HG02798 (cell line): ENCODE measurements around the gene FANCD2.
"Not testable (repeated sequence)": the region's sequence is repeated elsewhere in the genome, so short reads cannot be mapped to it uniquely, and the experiment has no call there.

ENCODE experiments used
- ATAC-seq: cut with Tn5 transposase; IDR thresholded peaks from one replicate; pipeline ENCODE4 v1.9.1; 2021; ENCODE audit warnings: mild to moderate bottlenecking; ENCODE audit not compliant: unreplicated experiment, poor library complexity

The FANCD2 gene

DNA sequence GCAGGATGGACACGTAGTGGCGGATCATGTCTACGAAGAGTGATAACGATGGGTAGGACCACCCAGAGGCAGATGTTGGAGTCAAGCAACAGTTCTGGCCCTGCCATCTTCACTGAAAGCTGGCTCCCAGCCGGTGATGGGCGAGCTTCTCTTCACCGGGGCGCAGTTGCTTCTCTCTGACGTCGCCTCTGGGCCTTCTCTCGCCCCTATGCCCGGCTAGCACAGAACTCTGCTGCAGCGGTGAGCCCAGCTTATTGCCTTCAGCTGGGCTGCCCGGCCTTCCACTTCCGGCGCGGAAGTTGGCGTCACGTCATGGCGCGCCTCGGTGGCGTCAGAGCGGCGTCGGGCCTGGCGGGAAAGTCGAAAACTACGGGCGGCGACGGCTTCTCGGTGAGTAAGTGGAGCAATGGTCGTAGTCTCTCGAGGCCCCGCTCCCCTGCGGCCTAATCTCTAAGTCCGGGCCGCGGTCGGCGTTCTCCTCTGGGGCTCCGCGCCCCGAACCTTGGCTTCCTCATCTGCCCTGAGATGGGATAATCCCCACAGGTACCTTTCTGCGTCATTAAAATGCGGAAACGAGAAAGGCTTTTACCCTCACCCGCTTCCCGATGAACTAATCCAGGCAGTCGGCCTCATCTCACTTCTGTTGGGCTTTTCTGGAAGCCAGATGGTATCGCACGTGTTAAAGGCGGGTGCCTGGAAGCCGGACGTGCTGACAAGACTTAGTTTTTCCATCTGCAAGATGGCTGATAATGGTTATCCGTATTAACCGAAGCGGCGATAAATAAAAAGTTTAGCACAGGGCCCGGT, at the start of gene FANCD2:
TSS of gene FANCD2 (plus strand) at position 354 of the 807 bp plus-strand sequence. CDS start 2,221 bp downstream, outside the sequence.
- ATAC-seq: peak; percentile 94

DNA sequence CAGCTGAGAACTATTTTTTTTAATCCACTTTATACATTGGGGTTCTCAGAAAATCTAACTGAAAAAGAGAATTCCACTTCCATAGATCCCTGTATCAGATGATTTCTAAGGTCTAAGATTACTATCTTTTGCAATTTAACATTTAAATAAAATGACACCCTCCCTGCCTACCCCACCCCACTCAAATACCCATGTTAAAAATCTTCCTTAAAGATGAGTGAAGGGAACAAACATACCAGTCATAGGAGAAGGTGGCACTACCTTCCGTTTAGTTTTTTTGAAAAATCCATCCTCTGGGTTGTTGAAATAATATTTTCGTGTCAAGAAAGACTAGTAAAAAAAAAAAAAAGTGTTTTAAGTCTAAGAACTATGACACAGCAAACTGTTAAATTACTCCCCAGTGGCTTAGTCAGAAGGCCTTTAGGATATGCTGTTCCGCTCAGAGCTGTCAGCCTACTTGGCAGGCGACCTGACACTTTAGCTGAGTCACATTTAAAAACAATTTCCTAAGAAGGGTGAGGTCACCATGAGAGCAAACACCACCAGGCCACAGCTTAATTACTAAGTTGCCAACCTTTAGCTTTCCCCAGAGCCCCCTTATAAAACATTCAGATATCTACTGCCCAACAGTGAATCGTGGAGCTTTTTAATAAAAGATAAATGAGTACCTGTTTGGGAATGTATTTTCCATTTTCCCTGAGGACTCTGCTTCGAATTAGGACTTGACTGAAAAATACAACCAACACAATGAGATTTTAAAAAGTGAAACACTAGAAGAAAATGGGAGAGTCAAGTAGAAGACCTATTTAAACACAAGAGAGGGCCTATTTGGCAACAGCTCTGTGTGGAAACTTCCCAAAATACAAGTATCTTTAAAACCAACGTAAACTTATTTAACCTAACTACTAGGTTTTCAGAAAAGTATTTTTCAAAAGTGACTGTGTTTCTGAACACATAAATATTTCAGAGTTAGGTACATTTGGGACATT, 49.2 kb upstream of the FANCD2 start:
- no peak for ATAC-seq

DNA sequence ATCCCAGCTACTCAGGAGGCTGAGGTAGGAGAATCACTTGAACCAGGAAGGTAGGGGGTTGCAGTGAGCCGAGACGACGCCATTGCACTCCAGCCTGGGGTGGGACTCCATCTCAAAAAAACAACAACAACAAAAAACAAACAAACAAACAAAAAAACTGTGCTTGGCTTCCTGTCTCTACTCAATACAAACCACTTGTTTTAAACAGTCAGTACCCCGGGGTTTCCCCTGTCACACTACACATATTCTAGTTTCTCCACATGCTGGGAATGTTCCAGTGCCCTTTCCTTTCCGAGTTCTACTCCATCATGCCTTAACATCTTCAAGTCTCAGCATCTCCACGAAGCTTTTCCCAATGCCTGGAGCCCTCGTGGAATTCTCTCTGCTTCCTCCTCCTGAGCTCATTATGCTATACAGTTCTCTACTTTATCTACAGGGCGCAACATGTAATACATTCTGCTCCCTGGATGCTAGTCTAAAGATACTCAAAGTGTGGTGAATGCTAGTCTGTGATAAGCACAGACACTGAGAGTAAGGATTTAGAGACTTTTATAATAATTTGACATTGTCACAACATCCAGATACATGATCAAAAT, 47.4 kb upstream of the FANCD2 start:
- ATAC-seq: no peak

DNA sequence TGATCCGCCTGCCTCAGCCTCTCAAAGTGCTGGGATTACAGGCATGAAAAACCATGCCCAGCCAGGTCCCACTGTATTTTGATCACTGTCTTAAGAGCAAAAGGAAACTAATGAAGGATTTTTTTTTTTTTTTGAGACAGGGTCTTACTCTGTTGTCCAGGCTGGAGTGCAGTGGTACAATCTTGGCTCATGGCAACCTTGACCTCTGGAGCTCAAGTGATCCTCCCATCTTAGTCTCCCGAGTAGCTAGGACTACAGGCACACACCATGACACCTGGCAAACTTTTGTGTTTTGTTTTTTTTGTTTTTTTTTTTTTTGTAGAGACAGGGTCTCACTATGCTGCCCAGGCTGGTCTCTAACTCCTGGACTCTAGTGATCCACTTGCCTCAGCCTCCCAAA, 46.0 kb upstream of the FANCD2 start:
- no peak for ATAC-seq

DNA sequence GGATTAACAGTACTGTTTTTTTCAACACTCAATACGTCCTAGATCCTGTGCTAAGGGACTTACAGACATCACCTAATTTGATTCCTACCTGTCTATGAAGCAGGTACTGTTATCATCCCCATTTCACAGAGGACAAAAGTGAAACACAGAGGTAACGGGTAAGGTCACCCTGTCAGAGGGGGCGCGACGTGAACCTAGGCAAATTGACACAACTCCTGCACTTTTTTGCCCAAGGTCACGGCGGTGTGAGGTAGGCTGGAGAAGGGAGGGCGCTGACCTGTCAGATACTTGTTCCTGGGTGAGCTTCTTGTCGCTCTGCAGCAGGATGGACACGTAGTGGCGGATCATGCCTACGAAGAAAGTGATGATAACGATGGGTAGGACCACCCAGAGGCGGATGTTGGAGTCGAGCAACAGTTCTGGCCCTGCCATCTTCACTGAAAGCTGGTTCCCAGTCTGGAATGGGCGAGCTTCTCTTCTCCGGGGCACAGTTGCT, 40.0 kb upstream of the FANCD2 start:
- peak; percentile 20 for ATAC-seq

DNA sequence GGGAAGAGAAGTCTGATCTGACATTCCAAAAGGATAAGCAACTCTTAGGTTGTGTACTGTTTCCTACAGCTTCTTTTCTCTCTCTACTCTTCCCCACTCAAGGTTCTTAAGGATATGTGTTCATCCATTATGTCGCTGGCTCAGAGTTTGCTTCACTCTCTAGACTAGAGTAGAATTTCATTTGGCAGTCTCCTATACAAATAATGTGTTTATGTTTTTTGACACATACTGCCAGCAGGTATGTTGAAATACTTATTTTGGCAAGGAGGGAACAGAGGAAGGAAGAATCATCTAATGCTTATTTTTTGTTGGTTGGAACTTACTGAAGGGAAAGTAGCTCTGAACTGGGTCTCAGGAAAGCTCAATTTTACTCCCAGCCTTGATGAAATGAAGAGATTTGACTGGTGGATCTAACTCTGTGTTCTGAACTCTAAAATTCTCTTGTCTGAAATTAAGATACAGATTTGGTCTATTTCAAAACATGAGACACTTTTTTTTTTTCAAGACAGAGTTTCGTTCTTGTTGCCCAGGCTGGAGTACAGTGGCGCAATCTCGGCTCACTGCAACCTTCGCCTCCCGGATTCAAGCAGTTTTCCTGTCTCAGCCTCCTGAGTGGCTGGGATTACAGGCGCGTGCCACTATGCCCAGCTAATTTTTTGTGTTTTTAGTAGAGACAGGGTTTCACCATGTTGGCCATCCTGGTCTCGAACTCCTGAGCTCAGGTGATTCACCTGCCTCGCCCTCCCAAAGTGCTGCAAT, 32.0 kb upstream of the FANCD2 start:
- no peak for ATAC-seq

DNA sequence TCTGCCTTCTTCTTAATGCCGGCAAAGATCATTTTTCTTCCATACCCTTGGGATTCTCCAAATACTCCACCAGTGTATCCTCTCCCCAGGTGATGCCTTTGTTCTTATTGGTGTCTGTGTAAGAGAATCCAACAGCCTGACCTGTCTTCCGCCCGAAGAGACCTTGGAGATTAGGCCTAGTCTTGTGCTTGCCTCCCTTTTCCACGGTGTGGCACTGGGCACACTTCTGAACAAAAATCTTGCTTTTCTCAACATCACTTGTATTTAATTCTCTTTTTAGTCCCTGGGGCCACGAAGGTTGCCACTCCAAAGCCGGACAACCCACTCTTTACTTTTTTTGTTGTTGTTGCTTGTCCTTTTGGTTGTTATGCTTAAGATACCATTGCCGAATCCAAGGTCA, 25.6 kb upstream of the FANCD2 start:
- ATAC-seq: no peak

DNA sequence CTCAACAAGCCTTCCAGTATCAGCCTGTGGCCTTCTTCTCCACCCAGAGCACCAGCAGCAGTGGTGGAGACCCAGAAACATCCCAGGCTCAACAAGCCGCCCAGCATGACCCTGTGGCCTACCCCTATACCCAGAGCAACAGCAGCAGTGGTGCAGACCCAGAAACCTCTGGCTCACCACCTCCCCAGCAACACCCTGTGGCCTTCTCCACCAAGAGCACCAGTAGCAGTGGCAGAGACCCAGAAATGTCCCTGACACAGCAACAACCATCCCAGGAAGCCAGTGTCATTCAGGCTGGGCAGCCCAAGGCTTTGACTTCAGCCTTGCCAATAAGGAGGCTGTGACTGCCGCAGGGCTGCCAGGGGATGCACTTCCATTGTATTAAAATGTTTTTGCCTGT, 23.3 kb upstream of the FANCD2 start:
- ATAC-seq: no peak

DNA sequence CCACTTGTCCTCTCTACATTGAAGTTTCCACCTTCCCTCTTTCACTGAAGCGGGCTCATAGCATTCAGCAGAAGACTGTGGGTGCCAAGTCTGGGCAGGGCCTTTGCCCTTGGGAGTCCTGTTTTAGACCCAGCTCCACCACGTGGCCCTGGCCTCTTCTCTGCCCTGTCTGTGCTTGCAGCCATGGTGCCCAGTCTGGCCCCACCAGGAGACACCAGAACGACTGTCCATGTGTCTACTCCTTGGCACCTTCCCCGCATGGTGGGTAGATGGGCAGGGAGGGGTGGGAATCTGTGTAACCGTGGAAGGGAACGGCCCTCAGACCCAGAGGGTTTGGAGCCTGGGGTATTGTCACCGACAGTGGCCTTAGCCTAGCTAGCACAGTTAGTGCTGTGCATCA, 21.7 kb upstream of the FANCD2 start:
- no peak for ATAC-seq

DNA sequence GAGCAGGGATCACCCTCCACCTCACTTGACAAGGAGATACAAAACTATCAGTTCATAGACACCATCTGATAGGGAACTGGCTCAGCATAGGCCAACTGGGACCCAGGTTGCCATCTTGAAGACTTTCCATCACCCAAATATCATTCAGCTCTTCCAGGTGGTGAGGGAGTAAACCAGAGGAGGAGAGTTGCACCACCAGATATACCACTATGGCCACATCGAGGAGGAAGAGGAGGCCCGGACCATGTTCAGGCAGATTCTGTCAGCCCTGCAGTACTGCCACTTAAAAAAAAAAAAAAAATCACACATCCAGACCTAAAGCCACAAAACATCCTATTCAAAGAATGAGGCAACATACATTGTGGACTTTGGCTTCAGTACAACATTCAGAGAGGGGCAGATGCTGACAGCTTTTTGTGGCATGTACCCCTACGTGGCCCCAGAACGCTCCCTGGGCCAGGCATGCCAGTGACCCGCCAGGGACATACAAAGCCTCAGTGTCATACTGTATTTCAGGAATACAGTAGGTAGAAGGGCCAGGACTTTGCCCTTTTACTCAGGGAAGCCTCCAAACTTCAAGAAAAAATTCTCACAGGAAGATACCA, 21.2 kb upstream of the FANCD2 start:
- no peak for ATAC-seq

DNA sequence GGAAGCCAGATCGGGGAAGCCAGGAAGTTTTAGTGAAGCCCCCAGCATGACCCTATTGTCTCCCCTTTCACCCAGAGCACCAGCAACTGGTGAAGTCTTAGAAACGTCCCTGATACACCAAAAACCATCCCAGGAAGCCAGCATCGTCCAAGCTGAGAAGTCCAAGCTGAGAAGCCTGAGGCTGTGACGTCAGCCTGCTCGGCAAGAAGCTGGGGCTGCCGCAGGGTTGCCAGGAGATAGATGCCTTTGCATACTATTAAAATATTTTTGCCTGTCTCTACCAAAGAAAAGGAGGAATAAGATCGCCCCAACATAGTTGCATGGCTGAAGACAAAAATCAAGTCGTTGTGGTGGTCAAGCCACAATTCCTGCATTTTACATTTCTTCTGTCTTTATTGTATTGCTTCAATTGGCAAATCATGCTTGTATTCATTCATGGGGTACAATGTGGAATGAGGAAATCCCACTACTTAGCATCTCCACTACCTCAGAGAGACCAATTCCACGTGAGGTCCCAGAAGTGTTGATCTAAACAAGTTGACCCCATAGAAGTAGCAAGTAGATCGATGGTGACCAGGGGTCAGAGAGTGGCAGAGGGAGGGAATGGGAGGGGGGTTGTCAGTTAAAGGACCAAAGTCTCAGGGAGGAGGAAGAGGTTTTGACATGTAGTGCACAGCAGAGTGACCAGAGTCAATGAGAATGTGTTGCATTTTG, 20.0 kb upstream of the FANCD2 start:
- no peak for ATAC-seq

DNA sequence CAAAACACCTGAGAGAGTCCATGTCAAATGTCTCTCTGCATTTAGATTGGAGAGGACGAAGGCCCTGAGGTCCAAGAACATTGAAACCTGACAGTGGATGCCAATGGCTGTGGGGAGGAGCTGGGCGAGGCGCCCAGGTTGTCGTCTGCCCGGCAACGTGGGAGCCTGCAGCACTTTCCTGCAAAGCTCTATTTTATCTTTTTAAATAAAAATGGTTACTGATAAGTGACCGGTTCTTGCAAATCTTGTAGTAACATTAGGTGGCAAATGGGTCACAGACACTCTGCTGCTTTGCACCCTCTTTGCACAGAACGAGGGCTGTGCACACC, 19.5 kb upstream of the FANCD2 start:
- ATAC-seq: no peak

DNA sequence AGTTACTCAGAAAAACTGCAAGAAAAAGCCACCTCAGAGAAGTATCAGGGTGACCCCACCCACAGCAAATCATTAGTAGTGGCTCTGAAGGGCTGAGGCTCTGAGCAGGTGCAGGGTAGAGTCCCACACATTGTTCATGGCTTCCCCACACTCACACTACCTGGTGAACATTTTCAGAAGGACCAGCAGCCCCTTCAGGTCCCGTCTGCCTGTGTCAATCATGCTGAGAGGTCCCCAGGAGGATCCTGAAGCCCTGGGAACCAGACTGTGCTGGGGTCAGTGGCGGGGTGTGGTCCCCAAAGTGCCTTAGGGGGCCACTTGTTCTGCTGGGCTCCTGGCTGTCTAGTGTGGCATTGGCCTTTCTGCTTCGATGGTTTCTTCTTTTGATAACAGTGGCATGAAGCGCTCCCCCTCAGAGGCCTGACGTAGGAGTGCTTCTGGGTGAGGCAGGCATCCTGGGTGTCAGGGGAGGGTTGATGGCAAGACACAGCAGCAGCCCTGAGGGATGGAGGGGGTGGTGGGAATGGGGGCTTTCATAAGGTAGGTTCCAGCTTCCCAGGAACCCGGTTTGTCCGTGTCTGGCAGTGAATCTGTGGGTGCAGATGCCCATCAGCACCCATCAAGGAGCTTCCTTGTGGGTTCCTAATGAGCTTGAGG, 19.0 kb upstream of the FANCD2 start:
- ATAC-seq: no peak

DNA sequence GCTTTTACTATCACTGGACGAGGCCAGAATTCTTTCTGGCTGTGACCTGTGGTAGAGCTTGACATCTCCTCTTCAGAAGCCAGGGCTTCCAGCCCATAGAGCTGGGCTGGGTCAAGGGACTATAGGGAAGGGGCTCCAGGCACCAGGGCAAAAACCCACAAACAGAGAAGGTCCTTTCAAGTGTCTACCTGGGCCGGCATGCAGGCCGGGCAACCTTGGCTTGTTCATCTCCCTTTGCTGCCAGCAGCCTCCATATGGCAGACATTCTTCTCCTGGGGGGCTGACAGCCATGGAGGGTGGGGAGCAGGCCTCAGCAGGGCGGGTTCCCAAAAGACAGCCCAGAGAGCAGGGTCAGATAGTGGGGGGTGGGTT, 18.0 kb upstream of the FANCD2 start:
- not testable (repeated sequence) for ATAC-seq

DNA sequence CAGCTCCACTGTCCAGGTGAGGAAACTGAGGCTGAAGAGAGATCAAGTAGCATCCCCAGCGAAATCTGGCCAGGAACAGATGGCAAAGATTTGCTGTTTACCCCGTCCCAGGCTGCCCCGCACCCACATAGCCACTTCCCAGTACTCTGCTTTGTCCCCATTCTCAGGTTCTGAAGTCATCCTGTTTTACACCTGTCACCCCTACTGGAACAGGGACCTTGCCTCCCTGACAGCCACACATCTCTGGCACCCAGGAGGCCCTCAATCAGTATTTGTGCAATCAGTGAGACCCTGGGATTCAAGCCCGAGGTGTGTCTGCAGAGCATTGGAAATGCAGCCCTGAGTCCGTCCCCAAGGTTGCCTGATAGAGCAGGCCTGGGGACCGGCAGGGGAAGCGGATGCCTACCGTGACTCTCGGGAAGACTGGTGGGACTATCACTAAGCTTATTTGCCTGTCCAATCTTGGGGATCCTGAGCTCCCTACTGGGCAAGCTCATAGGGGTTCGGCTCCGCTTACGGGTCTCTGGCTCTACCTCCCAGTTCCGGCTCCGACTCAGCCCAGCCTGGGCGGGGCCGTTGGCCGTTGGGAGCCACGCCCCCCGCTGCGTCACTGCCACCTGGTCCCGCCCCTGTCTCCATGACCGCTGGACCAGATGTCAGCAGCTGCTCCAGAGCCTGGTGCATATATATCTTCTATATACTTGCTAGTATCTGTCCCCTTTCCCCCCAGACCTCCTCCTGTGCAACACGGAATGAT, 17.5 kb upstream of the FANCD2 start:
- peak; percentile 67 for ATAC-seq

DNA sequence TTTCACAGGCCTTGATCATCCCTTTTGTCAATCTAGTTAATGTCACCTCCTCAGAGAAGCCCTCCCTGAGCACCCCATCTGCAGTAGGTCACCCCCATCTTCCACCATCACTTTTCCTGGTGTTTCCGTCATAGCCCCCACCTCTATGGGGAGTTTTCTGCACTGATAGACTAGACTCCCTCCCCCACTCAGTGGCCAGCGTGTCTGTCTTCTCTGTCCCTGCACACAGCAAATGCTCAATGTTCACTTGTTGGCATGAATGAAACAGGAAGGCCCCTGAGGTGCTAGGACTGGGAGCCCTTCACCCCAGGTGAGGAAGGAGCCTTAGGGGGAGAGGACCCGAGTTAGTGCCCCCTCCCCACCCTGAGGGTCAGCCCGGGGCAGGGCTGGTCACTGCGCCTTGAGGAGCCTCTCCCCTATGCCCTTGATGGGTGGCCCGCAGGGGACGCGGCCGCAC, 15.8 kb upstream of the FANCD2 start:
- no peak for ATAC-seq

DNA sequence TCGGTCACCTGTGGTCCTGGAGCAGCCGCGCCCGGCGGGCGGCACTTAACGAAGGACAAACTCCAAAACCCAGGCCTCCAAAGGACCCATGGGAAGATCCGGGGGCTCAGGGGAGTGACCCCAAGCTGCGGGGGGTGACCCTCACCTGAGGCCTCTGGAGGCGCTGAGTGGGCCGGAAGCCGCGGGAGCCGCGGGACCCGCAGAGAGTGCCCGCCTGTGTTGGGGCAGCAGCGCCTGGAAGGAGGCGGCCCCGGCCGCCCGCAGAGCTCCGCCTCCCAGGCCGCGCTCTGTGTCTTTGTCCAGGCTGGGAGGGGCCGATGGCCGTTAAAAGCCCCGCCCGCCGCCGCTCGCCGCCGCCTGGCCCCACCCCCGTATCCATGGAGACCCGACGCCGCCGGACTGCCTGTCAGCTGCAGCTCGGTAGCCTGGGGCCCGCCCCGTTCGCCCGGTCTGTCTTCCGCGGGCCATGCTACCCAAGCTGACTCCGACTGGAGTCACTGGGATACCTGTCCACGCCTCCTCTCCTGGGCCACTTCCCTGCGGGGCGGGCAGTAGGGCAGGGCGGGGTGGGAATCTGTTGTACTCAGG, 15.3 kb upstream of the FANCD2 start:
- ATAC-seq: peak; percentile 92
